Measurements from ENCODE around the gene DNAJC22.
A peak's percentile ranks its signal among the peaks of the same experiment; 100 is the strongest.

The DNAJC22 gene

DNA sequence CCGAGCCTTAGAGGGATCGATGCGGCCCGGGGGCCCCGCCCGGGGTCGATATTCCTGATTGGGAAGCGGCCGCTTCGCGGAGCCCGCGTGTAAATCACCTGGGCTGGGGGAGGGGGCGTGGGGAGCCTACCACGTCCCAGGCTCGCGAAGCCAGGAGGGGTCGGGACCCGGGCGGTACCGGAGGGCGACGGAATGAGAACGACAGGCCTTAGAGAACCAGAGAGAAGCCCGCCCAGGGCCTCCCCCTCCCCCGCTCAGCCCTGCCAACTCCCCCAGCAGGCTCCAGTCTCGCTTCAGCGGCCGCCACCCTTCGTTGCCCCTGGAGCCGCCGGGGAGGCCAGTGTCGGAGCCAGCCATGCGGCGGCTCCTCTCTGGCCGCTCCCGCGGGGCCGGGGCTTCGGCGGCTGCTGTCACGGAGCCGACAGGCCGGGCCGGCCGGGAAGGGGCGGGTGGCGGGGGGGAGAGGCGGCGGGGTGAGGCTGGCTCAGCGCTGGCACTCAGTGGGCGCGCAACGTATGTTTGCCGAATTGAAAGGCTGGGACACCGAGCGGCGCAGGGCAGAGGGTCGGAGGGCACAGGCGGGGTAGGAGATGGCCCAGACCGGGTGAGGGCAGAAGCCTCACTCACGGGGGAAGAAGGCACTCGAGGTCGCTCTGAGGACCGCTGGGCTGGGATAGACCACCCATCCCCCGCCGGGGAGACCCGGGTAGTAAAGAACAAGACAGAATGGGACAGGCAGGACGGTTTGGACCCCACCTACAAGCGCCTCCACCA is 1.4 kb upstream of the DNAJC22 start:
- no peak for FAIRE-seq

DNA sequence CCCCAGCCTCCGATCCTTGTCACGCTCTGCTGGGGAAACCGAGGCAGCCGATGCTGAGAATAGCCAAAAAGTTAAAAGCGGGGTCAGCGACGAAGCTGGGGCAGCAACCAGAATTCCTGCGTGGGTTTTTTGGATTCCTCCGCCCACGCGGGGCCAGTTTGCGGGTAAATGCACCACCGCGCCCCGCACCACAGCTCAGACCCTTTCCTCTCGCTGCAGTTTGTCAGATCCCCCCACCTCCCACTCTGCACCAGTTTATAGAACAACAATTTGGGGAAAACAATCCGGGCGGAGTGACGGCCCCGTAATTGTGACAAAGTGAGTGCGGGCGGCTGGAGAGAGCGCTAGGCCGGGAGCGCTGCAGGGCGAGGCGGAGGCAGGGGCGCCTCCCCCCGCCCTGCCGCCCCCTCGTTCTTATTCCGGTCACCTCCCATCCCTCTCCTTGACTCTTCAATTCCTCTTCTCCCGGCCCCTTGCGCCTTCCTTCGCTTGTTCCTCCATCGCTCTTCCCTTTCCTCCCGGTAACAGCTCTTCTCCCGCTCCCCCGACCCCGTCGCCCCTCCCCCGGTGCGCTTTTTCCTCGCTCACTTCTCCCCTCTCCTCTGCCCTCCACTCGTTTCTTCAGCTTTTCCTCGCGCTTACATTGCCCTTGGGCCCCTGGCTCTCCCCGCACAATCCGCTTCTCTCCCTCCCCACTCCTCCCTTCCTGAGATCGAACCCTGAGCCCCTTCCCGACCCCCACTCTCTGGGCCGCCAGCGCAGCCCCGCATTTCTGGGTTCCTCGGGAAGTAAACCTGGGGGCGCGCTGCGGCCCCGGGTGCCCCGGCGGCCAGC is 646 bp upstream of the DNAJC22 start:
- FAIRE-seq: no peak

DNA sequence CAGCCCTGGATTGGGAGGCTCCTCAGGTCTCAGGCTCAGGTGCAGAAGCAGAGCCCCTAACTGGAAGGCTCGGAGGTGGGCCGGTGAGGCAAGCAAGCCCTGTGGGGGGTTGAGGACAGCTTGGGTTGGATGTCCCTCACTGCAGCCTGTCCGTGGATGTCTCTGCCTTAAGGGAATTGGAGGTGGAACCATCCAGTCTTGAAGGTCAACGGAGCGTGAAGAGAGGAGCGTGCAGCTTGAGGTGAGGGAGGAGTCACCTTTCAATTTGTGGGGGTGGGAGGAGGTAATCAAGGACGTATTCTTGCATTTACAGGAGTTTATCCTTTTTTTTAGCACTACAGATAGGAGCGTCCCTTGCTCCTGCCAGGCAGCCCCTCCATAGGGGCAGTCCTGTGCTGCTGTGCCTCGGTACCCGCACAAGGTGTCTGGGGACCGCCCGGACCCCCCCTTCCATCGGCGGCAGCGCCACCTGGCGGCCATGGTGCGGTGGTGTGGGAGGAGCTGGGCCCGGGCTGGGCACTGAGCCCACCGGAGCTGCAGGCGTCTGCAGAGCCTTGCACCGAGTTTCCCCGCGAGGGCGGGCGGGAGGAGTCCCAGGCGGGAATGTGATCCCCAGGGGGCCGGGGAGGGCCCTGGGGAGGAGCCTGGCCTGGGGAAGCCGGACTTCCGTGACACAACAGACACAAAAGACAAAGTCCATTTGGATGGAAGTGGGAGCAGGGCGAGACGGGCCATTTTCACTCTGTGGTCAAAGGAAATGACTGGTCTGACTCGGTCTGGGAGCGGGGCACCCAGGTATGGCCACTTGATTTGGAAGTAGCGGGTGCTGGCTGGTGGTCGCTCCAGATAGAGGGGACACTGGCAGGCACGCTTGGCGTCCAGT is 864 bp downstream of the DNAJC22 start:
- no peak for FAIRE-seq

DNA sequence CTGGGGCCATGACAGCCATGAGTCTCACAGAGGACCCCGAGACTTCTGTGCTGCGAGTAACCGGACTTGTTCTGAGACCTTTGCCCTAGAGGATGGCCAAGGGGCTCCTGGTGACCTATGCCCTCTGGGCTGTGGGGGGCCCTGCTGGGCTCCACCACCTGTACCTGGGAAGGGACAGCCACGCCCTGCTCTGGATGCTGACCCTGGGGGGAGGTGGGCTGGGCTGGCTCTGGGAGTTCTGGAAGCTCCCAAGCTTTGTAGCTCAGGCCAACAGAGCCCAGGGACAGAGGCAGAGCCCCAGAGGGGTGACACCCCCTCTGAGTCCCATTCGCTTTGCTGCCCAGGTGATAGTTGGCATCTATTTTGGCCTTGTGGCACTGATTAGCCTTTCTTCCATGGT is 2.1 kb downstream of the DNAJC22 start:
- FAIRE-seq: no peak

DNA sequence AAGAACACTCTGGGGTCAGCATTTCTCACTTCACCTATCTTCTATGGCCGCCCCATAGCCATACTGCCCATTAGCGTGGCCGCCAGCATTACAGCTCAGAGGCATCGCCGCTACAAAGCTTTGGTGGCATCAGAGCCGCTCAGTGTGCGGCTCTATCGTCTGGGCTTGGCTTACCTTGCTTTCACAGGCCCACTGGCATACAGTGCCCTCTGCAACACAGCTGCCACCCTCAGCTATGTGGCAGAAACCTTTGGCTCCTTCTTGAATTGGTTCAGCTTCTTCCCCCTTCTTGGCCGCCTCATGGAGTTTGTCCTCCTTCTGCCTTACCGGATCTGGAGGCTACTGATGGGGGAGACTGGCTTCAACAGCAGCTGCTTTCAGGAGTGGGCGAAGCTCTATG is 2.6 kb downstream of the DNAJC22 start:
- no peak for FAIRE-seq

DNA sequence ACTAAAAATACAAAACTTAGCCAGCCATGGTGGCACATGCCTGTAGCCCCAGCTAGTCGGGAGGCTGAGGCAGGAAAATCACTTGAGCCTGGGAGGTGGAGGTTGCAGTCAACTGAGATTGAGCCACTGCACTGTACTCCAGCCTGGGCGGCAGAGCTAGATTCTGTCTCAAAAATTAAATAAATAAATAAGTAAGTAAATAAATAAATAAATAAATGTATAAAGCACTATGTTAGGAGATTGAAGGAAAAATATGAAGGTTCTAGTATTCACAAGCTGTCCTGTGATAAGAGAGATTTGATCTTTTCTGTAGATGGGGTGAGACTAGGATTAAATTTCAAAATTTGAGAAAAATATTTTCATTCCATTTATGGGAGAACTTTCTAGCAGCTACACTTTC is 5.7 kb downstream of the DNAJC22 start:
- FAIRE-seq: no peak

DNA sequence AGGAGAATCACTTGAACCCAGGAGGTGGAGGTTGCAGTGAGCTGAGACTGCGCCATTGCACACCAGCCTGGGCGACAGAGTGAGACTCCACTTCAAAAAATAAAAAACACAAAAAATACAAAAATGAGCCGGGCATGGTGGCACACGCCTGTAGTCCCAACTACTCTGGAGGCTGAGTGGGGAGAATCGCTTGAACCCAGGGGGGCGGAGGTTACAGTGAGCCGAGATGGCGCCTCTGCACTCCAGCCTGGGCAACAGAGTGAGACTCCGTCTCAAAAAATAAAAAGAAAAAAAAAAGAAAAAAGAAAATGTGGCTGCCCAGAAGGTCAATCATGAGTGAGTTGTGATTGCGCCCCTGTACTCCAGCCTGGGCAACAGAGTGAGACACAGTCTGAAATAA is 9.2 kb downstream of the DNAJC22 start:
- FAIRE-seq: no peak

DNA sequence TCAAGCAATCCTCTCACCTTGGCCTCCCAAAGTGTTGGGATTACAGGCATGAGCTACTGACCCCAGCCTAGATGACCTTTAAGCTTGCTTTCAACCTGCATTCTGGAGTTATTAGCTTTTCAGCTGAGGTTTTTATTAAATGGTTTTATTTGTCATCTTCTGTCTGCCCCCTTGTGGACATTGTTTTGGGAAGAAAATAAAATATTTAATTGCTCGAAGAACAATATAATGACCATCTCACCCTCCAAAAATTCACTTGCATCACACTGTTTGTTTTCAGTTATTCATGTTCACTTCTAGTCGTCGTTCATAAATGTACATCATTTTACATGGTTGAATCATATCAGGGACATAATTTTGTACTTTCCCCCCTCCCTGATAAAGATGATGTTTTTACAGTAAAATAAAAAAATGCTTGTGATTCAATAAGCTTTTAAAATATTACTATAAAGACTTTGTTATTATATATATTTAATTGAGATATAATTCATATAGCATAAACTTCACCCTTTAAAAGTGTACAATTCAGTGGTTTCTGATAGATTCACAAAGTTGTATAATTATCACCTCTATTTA is 10.5 kb downstream of the DNAJC22 start:
- peak; percentile 32 for FAIRE-seq

DNA sequence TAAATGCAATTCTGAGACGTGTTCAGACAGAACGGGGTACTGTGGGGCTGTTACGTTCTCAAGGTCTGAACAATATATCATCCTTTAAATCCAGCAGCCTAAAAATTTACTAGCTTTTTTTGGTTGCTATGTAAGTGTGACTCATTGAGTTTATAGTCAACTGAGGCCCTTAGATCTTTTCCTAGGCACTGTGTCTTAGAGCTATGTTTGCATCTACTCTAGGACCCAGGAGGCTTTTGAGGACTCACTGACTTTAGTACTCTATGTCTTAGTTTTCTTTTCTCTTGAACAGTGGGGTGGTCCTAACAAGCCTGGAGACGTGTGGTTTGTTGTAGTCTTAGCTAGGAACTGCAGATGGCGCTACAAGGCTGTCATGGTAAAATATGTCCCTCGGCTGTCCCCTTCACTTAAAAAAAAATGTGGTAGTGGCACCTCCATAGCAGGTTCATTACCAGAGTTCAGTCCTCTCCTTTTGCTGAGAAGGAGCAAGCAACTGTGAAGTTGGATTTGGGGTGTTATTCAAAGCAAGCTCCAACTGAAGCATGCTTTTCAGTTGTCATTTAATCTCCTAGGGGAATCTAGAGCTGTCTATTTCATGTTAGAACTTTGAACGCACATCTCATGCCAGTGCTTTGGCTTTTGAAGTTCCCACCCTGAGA is 11.9 kb downstream of the DNAJC22 start:
- no peak for FAIRE-seq

DNA sequence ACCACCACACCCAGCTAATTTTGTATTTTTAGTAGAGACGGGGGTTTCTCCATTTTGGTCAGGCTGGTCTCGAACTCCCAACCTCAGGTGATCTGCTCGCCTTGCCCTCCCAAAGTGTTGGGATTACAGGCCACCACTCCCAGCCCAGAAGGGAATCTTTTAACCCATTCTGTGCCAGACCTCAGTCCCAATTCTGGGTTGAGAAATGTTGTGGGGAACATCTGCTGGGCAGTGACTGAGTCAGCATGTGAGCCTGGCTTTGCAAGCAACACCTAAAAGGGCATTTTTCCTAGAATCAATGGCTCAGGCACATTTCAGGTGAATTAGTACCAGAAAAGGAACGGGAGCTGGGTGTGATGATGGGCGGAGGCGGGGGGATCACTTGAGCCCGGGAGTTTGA is 13.0 kb downstream of the DNAJC22 start:
- no peak for FAIRE-seq

DNA sequence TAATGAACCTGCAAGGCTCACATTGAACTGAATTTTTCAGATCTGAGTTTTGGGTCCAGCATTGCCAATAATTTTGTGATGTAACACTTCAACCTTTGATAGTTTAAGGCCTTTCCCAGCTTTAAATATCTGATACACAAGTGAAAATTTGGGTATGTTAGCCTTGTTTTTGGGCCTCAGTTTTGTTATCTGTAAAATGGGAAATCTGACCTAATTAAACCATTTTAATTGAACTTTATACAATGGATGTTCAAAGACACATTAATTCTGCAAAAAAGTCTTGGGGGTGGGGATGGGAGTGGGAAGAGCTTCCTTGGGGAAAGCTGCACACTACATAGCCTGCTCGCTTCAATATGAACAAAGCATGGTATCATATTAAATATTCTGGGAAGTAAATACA is 15.4 kb downstream of the DNAJC22 start:
- FAIRE-seq: no peak

DNA sequence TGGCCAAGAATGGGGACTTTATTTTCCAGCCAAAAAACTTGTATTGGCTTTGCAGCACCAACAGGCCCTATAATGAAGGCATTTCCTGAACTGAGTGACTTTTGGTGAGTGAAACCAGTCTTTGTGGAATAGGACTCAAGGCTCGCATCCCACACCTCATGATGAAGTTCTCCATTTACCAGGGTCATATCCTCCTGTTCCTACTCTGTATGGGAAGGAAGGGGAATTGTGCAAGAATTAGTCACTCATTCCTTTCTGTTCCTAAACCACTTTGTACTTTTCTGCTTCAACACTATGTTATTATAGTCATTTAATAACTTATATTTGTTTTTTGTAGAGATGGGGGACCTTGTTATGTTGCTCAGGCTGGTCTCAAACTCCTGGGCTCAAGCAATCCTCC is 18.3 kb downstream of the DNAJC22 start:
- no peak for FAIRE-seq

DNA sequence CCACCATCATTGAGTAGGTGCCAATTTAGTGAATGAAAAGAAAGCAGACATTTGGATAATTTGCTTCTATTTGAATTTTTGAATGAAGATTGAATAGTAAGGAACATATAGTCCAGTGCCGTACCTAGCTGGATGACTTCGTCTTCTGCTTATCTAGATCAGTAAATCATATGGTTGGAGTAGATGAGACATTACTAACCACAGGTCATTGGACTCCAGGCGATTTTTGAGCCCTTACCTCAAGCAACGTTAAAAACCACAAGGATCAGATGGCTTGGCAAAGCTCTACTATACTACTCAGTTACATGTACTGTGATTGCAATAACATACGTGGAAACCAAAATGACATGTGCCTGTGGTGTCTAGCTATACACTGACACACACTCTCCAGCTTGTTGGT is 18.9 kb downstream of the DNAJC22 start:
- FAIRE-seq: no peak

DNA sequence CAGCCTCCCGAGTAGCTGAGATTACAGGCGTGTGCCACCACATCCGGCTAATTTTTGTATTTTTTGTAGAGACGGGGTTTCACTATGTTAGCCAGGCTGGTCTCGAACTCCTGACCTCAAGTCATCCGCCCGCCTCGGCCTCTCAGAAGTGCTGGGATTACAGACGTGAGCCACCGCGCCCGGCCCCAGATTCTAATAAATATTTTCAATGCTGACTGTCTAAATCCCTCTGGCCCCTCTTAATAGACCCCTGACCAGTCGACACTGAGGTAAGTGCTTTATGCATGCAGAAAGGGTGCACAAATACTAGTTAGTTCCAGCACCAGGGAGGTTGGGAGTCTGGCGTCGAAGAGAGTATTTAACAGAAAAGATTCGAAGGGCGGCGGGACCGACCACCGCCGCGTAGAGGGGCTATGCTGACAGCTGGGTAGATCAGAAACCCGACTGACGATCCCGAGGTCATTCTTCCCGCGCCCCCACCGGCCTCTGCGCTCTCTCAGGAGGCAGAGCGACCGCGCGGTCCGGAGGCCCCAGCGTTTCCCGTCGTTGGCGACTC is 19.5 kb downstream of the DNAJC22 start:
- FAIRE-seq: no peak

DNA sequence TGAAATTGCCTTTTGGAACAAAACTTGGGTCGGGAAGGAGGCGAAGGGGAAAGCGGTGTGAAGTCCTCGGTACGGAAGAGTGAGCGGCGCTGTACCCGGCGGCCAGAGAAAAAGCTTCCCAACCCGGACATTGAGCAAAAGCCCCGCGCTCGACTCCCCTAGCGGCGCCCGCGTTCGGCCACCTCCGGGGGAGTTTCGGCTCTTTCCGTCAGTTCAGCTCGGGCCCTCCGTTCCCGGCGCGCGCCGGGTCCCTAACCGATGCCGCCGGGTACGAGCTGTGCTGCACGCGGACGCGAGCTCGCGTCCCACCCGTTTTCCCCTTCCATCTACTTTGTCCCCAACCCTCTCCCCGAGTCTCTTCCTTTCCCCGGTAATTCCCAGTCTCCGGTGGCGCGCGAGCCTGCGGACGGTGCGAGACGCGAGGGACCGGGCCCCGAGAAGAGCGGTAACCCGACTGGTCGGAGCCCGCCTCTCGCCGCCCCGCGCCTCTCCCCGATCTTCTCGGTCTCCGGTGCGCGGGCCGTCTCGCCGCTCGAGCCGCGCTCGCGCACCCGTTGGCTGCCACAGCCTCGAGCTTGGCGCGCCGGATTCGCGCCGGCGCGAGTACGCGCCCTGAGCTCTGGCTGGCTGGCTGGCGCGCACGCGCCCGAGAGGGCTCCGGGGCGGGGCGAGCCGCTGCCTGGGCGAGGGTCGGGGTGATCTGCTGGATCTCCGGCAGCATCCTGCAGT is 20.1 kb downstream of the DNAJC22 start:
- FAIRE-seq: no peak

DNA sequence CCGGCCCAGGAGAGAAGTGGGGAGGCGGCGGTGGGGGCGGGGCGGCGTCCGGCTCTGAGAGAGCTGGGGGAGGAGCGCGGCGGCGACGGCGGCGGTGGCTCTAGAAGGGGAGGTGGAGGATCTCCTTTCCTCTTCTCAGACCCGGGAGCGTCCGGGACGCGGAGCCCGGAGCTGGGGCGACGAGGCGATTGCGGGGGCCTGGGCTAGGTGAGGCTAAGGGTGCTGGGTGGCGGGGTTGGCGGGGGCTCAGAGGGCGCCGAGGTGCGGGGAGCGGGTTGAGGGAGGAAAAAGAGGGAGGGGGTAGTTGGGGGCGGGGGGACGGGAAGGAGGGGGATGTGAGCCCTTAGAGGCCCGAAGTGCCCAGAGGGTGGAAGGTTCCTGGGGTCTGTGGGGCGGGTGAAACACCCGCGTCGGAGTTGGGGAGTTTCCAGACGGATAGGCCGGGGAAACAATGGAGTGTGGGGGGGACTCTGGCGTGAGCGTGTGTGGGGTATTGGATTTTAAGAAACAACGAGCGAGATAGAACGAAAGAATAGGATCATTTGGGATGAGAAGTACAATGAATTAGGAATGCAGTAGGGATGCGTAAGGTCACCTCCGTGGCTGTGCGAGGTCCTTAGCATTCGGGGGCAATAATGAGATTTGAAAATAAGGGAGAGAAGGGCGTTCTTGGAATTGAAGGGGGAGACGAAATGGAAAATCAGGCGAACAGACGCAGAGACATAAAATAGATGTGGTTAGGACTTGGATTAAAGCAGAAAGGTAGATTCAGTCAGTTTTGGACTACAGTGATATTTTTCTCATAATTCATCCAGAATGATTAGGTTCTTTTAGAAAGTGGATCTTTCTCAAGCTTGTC is 20.9 kb downstream of the DNAJC22 start, which contains the start of gene SPATS2:
Gene SPATS2, plus strand, starts transcription at position 82 of the 859 bp plus-strand sequence. CDS start 93,551 bp downstream, outside the sequence.
- no peak for FAIRE-seq

DNA sequence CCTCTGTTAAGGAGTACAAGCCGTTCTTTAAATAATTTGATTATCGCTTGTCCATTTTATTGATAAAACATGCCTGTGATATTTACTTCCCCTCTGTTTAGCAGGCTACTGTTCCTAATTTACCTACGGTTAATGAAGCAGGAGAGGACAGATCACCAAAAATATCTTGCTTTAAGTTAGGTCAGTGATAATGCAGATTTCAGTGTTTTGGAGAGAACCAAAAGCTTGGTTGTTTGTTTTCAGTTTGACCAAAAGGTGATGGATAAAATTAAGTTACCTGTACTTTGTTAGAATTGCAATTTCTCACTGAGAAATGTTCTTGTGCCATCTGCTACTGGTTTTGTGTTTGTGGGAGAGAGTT is 21.5 kb downstream of the DNAJC22 start:
- FAIRE-seq: no peak

DNA sequence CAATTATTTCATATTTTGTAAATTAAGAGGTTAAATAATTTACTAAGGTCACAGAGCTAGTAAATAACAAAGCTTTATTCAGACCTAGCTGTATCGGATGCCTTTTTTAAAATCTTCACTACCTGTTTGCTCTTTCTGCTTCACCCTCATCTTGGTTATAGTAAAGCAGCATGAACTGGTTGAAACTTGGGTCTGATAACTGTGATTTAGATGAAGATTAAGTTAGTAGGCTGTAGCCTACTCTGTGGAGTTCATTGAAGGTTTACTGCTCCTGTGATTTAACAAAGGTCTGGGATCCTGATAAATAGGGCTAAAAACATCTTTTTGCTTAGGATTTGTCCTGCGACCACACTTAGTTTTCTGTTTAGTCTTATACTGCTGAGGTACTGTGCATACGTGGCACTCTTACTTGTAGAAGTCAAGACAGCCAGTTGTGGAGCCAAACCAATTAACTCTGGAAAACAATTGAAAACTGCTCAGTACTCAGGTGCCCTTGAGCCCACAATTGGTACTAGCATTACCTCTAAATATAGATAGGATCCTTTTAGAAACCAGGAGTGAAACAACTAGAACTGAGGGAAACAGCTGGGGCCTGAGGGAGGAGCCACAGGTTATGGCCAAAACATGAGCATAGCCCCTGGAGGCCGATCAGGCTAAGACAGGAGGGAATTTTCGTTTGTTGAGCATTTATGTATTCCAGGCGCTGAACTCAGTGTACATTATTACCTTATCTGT is 22.9 kb downstream of the DNAJC22 start:
- no peak for FAIRE-seq

DNA sequence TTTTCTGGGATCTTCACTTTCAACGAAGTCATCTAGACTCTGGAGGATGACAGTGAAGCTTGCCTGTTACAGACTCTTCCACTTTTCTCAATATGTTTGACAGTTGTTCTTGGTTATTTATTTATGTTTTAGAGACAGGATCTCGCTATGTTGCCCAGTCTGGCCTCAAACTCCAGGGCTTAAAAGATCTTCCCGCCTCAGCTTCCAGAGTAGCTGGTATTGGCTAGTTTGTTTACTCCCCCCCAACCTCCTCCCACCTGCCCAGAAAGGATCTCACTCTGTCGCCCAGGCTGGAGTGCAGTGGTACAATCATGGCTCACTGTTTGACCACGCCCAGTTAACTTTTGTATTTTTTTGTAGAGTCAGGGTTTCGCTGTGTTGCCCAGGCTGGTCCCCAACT is 23.9 kb downstream of the DNAJC22 start:
- FAIRE-seq: no peak

DNA sequence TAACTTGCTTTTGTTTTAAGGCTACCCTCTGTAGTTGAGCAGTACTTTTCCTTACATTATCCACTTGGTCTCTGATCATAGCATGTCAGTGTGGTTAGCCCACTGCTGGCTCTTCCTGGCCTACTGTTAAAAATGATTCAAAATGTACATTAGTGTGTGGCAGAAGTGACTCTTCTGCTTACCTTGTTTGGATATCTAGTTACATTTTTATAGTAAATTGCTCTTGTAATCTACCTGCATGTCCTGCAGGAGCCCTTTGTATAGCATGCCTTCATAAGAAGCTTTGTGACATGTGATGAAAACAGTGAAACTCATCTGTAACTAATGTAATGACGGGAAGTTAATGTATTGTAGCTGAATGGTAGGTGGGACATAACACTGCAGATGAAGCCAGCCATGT is 28.7 kb downstream of the DNAJC22 start:
- no peak for FAIRE-seq

Data from A204.1 (cell line).